ENCODE results near the gene FEV. TPM values are rescaled to one million over a fixed set of nuclear protein-coding genes. Genes with fewer than 3 reads are reported as not detected.

The FEV gene
- polyA plus RNA-seq, 1 donor (not counting 4 experiments of a cell fraction or from before 2014, with no cell fraction given), result not detected

- no peak overlapping the region for H3K4me3 ChIP-seq (ENCODE audit: control insufficient read depth in 2 of 3, extremely low read depth in 1 of 3, insufficient read depth in 2 of 3, low read depth in 1 of 3, low read length in 3 of 3)
- H3K36me3 ChIP-seq (ENCODE audit: control insufficient read depth in 2 of 2, extremely low read depth in 1 of 2, insufficient read depth in 2 of 2, low read length in 2 of 2), result no peaks in the 10 kb centered on the region
- H3K9me1 ChIP-seq (ENCODE audit: control insufficient read depth, extremely low read depth, insufficient read depth, low read length), result no peaks in the 10 kb centered on the region
- no peaks in the 10 kb centered on the region for H3K9me3 ChIP-seq (ENCODE audit: control insufficient read depth, low read depth, low read length)
- dilution Hi-C loops (cut with MboI; ENCODE audit: extremely low pct_ligation_motif_present, low sequenced_read_pairs), result no loop called here
- FAIRE-seq (no peak), DNase-seq (ENCODE audit: low read depth, low spot score) (no peak)
- H3K27ac ChIP-seq (ENCODE audit: control insufficient read depth, insufficient read depth, low read length), result no peak overlapping the region
- TF ChIP-seq CTCF (optimal IDR thresholded peaks at IDR 0.05 in 1 of 3, IDR thresholded peaks at IDR 0.05 in 1 of 3, conservative IDR thresholded peaks at IDR 0.05 in 1 of 3; ENCODE audit: extremely low read depth in 1 of 3, insufficient read depth in 2 of 3, low read length in 3 of 3) (no peak), EZH2 (IDR thresholded peaks at IDR 0.05; ENCODE audit: low read length) (no peak)
- H3K9ac ChIP-seq (ENCODE audit: control insufficient read depth, extremely low read depth, insufficient read depth, low read length), result no peak overlapping the region
- H3K4me1 ChIP-seq (ENCODE audit: control insufficient read depth, extremely low read depth, insufficient read depth, low read length), result no peaks in the 10 kb centered on the region
- H2AFZ ChIP-seq (ENCODE audit: control insufficient read depth, low read length), result no peak overlapping the region
- no peak overlapping the region for H3K4me2 ChIP-seq (ENCODE audit: control insufficient read depth, extremely low read depth, insufficient read depth, low read depth, low read length)
- H3K79me2 ChIP-seq (ENCODE audit: control insufficient read depth, insufficient read depth, low read length), result no peaks in the 10 kb centered on the region
- H4K20me1 ChIP-seq (ENCODE audit: control insufficient read depth, extremely low read depth, insufficient read depth, low read length), result no peaks in the 10 kb centered on the region
- peaks cover 20% of the 10 kb centered on the region for H3K27me3 ChIP-seq (ENCODE audit: control insufficient read depth, extremely low read depth, insufficient read depth, low read length)
Observed at GRCh38 chr2:219018286-219018685, 33.3 kb upstream of the FEV start.

GRCh38 chr2:219017201-219017931 lies 32.4 kb upstream of the FEV start:
- Histone ChIP-seq H3K27me3 (ENCODE audit: control insufficient read depth, extremely low read depth, insufficient read depth, low read length) (peaks cover 18% of the 10 kb centered on the region), H3K9ac (ENCODE audit: control insufficient read depth, extremely low read depth, insufficient read depth, low read length) (no peak overlapping the region), H3K9me3 (ENCODE audit: control insufficient read depth, low read depth, low read length) (no peaks in the 10 kb centered on the region), H3K4me1 (ENCODE audit: control insufficient read depth, extremely low read depth, insufficient read depth, low read length) (no peaks in the 10 kb centered on the region), H3K27ac (ENCODE audit: control insufficient read depth, insufficient read depth, low read length) (no peak overlapping the region), H3K4me3 (ENCODE audit: control insufficient read depth in 2 of 3, extremely low read depth in 1 of 3, insufficient read depth in 2 of 3, low read depth in 1 of 3, low read length in 3 of 3) (no peak overlapping the region), H3K79me2 (ENCODE audit: control insufficient read depth, insufficient read depth, low read length) (no peaks in the 10 kb centered on the region), H4K20me1 (ENCODE audit: control insufficient read depth, extremely low read depth, insufficient read depth, low read length) (no peaks in the 10 kb centered on the region), H3K4me2 (ENCODE audit: control insufficient read depth, extremely low read depth, insufficient read depth, low read depth, low read length) (no peak overlapping the region), H3K9me1 (ENCODE audit: control insufficient read depth, extremely low read depth, insufficient read depth, low read length) (no peaks in the 10 kb centered on the region), H2AFZ (ENCODE audit: control insufficient read depth, low read length) (no peak overlapping the region), H3K36me3 (ENCODE audit: control insufficient read depth in 2 of 2, extremely low read depth in 1 of 2, insufficient read depth in 2 of 2, low read length in 2 of 2) (no peaks in the 10 kb centered on the region)
- no peak for DNase-seq (ENCODE audit: low read depth, low spot score)
- dilution Hi-C loops (cut with MboI; ENCODE audit: extremely low pct_ligation_motif_present, low sequenced_read_pairs), result no loop called here
- TF ChIP-seq EZH2 (IDR thresholded peaks at IDR 0.05; ENCODE audit: low read length), result no peak
- TF ChIP-seq CTCF (optimal IDR thresholded peaks at IDR 0.05 in 1 of 3, IDR thresholded peaks at IDR 0.05 in 1 of 3, conservative IDR thresholded peaks at IDR 0.05 in 1 of 3; ENCODE audit: extremely low read depth in 1 of 3, insufficient read depth in 2 of 3, low read length in 3 of 3), result no peak
- no peak for FAIRE-seq

All from keratinocyte (primary cell).